AG04450 (cell line): ENCODE data around the gene DGKG. TPM values are rescaled to one million over a fixed set of nuclear protein-coding genes. Genes with fewer than 3 reads are reported as not detected.
A peak's percentile ranks its signal among the peaks of the same experiment; 100 is the strongest.

Experiments used
- CTCF ChIA-PET: fragments of 300-600, 350-600 bp; formaldehyde crosslinking; extraction: SDS; loops from one replicate; lab custom pipeline; 2022; ENCODE audit warnings: antibody characterized with exemption, inconsistent platforms; lab: Charles Lee
- POLR2A ChIA-PET: fragments of 350-600 bp; formaldehyde crosslinking; extraction: SDS; loops from one replicate; lab custom pipeline; 2021; ENCODE audit warnings: antibody characterized with exemption, inconsistent platforms; lab: Yijun Ruan, JAX
- DNase-seq: peaks from one replicate; pipeline ENCODE4 v3.0.0-alpha.2; 2011; ENCODE audit warnings: low read depth, low spot score
- H3K27ac ChIP-seq: one replicate; pipeline ENCODE4 v1.5.1; 2012; ENCODE audit warnings: low read depth, low read length, control low read depth
- H3K27me3 ChIP-seq: one replicate; pipeline ENCODE4 v1.6.0; 2012; ENCODE audit warnings: low read length; ENCODE audit not compliant: control insufficient read depth, insufficient read depth
- H3K4me3 ChIP-seq: 2 replicates; pipeline ENCODE4 v1.5.1; 2011; ENCODE audit warnings: mild to moderate bottlenecking, low read depth, low read length, control low read depth
- H3K9me3 ChIP-seq: 2 replicates; pipeline ENCODE4 v1.5.1; 2012; ENCODE audit warnings: low read length; ENCODE audit not compliant: control insufficient read depth, insufficient read depth
- CTCF ChIP-seq: IDR thresholded peaks from 2 replicates; pipeline ENCODE4 v1.5.1; 2011; ENCODE audit warnings: low read depth, low read length, control low read depth, inconsistent platforms
- polyA plus RNA-seq: library from polyadenylated mRNA; depleted of rRNA; stranded (reverse); fragments of >200 nt; gene quantifications from 2 replicates; pipeline ENCODE4 v1.2.3, GENCODE V29; 2011

DGKG gene
- polyA plus RNA-seq, 1 experiment = 5.1 TPM

- DNase-seq = no peak
- Histone ChIP-seq H3K9me3 (no peaks in the 10 kb centered on the region), H3K27ac (no peak overlapping the region), H3K27me3 (peaks cover 14% of the 10 kb centered on the region), H3K4me3 (no peak overlapping the region)
- POLR2A ChIA-PET = no interaction called here
- CTCF ChIA-PET = interaction anchor here (0.5 to 1.3 kb wide), 6 partner anchors 11 to 313 kb away, joined by 3 to 6 read pairs (median 4); no protein-coding TSS in a partner anchor
- TF ChIP-seq CTCF = 0 out of 2 replicates have a peak, but pooled peaks have one; percentile 5
These were observed 106.2 kb downstream of the DGKG start for GRCh38 chr3:186255703-186256331.

- POLR2A ChIA-PET = no interaction called here
These were observed 107.1 kb downstream of the DGKG start for GRCh38 chr3:186254676-186255650.

GRCh38 chr3:186251948-186252619 lies 110.0 kb downstream of the DGKG start:
- CTCF ChIA-PET = interaction anchor here (0.9 kb wide), 1 partner anchor 289 kb away, joined by 4 read pairs; no protein-coding TSS in a partner anchor
- Histone ChIP-seq H3K9me3 (no peaks in the 10 kb centered on the region), H3K4me3 (no peak overlapping the region), H3K27me3 (peaks cover 27% of the 10 kb centered on the region), H3K27ac (no peak overlapping the region)
- POLR2A ChIA-PET = no interaction called here
- DNase-seq = no peak
- no peak for TF ChIP-seq CTCF

More at GRCh38 chr3:186254676-186255650, 107.1 kb downstream of the DGKG start:
- TF ChIP-seq CTCF = no peak
- no peak overlapping the region for H3K27ac ChIP-seq
- no peak overlapping the region for H3K4me3 ChIP-seq
- no peaks in the 10 kb centered on the region for H3K9me3 ChIP-seq
- H3K27me3 ChIP-seq = peaks cover 17% of the 10 kb centered on the region
- no peak for DNase-seq
- CTCF ChIA-PET = interaction anchor here (0.5 to 0.6 kb wide), 2 partner anchors 285 to 295 kb away, joined by 4 read pairs; no protein-coding TSS in a partner anchor

GRCh38 chr3:186248850-186249249 lies 113.2 kb downstream of the DGKG start:
- no peak for TF ChIP-seq CTCF
- H3K27ac ChIP-seq = no peak overlapping the region
- H3K4me3 ChIP-seq = no peak overlapping the region
- peaks cover 25% of the 10 kb centered on the region for H3K27me3 ChIP-seq
- H3K9me3 ChIP-seq = no peaks in the 10 kb centered on the region
- no peak for DNase-seq
- CTCF ChIA-PET = interaction anchor here (1.2 to 1.5 kb wide), 3 partner anchors 10 to 292 kb away, joined by 3 to 5 read pairs (median 3); no protein-coding TSS in a partner anchor
- POLR2A ChIA-PET = no interaction called here
